SK-N-MC (cell line): Measurements from ENCODE around the gene ST6GALNAC5.

Experiments used
- EZH2 ChIP-seq: fragments of 200-600 bp; sonication (generic); IDR thresholded peaks from one replicate; pipeline ENCODE4 v1.6.1; 2017; ENCODE audit warnings: antibody characterized with exemption
- POLR2AphosphoS5 ChIP-seq: IDR thresholded peaks from 2 replicates; pipeline ENCODE4 v1.6.1; 2012; ENCODE audit warnings: mild to moderate bottlenecking, low read depth, low read length, borderline replicate concordance

- TF ChIP-seq EZH2 (no peak), POLR2AphosphoS5 (no peak)
Measured at GRCh38 chr1:77018311-77018710, 151.0 kb downstream of the ST6GALNAC5 start.
